ENCODE data around the gene PSMB3.

GRCh38 chr17:38797158-38797490 is 44.6 kb downstream of the PSMB3 start:
- TF ChIP-seq EP300 (IDR thresholded peaks at IDR 0.05; ENCODE audit: borderline replicate concordance in 1 of 2, low read depth in 1 of 2, low read length in 1 of 2) (no peak), CTCF (IDR thresholded peaks at IDR 0.05) (no peak), JUND (IDR thresholded peaks at IDR 0.05) (no peak), TCF12 (IDR thresholded peaks at IDR 0.05) (no peak), MXI1 (IDR thresholded peaks at IDR 0.05; ENCODE audit: low read depth, low read length) (no peak), NFIC (IDR thresholded peaks at IDR 0.05; ENCODE audit: borderline replicate concordance) (no peak), CHD2 (IDR thresholded peaks at IDR 0.05; ENCODE audit: low read length, partially characterized antibody) (no peak), NRF1 (IDR thresholded peaks at IDR 0.05; ENCODE audit: low read depth, low read length) (no peak), POLR2AphosphoS5 (IDR thresholded peaks at IDR 0.05; ENCODE audit: low read depth, low read length) (no peak)

Measured in SK-N-SH (cell line).